Dermis microvascular lymphatic vessel endothelial cell (primary cell): ENCODE data around the gene CPSF4L. TPM values are rescaled to one million over a fixed set of nuclear protein-coding genes. Genes with fewer than 3 reads are reported as not detected.

Experiments used
- DNase-seq, 2 donors: peaks; one replicate each; pipeline versions ENCODE4 v3.0.0 to v3.0.0-alpha.2; 2010; ENCODE audit warnings: low read depth in 2 of 2
- total RNA-seq: library from RNA; depleted of rRNA; stranded (reverse); fragments of >200 nt; gene quantifications from 2 replicates; pipeline ENCODE4 v1.2.1, GENCODE V29; 2014

The CPSF4L gene
- total RNA-seq, 1 donor from 2014 or later: not detected

DNA sequence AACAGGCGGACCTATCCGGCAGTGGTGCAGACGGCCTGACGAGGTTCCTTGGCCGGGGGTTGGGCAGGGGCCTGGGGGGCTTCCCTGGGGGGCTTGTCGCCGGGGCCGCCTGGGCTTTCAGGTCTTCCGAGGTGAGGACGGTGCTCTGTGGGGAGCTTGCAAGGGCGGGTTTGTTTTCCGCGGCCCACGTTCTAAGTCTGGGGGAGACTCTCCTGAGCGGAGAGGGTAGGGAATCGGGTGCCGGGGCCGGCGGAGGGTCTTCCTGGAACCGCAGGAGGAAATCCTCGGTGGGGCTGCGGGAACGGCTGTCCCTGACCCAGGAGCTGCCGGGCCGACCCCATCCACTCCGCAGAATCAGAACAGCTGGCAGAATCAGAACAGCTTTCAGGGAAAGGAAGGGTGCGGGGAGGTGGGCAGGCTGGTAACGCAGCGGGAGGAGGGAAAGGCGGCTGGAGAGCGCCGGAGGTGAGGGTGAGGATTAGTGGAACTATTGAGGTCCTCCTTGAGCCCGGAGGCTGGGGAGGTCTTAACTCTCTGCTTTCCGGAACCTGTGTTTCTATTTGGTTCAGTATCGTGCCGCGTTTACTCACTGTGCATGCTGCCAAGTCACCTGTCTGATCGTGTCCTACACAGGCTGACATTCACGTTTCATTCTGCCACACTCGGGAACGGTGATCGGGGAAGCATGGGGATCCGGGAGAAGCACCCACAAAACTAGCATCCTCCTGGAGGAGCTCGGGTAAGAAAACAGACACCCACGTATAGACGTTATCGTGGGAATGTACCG, 28.9 kb downstream of the CPSF4L start:
- DNase-seq: peak in 1 of 2 donors; percentile 45

DNA sequence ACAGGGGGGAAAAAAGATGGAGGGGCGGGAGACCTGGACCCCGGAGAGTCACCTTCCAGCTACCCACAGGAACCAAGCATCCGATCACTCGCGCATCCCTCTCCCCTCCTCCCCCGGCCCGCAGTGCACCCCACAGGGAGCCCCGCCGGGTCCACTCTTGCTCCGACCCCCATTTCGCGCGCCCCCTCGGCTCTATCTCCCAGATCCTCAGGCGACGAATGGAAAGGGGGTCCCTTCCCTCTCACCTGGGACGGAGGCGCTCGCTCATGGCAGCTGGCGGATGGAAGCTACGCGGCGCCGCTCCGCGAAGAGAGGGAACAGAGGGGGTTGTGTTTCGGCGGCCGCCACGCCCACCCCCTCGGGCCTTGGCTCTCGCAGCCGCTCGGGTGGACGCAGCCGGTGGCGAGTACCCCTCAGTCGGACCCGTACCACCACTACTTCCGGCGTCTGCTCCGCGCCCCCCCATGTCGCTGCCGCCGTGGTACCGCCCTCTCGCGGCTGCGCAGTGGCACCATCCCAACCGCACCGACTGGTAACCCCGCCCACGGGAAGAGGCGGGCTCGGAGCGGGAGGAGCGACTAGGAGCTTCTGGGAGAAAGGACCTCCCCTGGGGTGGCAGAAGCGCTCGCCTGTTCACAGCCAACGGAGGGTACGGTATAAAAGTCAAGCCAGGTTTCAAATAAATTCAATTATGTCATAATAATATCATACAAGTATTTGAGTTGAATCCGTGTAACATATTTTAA, 29.7 kb downstream of the CPSF4L start:
- DNase-seq: peak; percentile 83 to 95

DNA sequence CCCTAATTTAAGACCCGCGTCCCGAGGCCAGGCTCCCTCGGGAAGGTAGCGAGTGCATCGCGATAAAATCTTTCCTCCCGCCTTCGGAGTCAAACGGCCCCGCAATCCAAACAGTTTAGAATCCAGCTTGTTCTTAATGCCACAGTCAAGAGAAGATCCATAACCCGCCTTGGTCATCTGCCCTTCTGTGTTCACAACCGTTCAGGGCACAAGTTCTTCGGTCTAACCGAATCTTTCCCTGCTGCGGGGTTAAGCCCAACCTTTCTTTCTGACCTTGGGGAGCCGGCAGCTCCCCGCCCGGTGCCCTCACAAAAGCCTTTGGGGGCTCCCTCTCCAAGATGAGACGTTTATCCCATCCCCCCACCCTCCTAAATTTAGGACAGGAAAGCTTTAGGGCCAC, 30.3 kb downstream of the CPSF4L start:
- DNase-seq: peak in 1 of 2 donors; percentile 12

DNA sequence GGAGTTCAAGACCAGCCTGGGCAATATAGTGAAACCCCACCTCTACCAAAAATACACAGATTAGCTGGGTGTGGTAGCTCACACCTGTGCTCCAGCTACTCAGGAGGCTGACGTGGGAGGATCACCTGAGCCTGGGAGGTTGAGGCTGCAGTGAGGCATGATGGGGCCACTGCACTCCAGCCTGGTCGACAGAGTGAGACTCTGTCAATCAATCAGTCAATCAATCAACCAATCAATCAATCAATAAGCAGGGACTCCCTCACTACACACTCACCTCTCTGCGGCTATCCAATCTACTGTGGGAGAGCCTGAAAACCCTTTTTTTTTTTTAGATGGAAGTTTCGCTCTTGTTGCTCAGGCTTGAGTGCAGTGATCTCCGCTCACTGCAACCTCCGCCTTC, 31.6 kb downstream of the CPSF4L start:
- DNase-seq: no peak

DNA sequence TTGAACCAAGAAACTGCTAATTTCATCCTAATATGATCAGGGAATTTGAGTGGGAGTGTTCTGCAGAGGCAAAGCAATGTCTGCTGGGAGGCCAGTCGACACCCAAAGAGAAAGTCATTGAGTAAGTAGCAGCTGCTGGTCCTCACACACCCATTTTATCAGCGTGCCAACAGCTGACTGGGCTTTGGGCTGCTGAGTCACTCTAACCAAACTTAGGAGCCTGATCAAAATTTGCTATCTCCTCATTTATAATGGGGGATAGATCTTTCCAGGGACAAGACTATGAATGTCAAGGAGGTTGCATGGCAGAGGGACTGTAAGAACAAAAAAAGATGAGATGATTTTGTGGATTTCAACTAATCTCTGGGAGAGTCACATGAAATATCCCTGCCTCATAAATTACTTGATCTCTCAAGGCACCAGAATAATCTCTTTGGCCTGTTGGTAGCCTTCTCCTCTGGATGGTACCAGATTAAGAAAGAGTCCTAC, 32.9 kb downstream of the CPSF4L start:
- peak; percentile 30 to 63 for DNase-seq

DNA sequence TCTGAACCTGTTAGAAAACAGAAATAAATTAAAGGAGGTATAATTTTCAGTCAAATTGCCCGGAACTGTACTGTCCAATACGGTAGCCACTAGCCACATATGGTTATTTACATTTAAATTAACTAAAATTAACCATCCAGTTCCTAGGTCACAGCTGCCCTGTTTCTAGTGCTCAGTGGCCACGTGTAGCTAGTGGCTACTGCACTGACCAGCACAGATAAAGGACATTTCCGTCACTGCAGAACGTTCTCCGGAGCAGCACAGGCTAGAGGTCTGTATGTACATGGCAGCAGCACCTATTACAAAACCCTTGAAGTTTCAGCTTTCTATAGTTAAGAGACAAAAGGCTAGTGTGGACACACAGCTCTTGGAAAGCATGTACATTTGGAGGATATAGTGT, 33.7 kb downstream of the CPSF4L start:
- DNase-seq: no peak

DNA sequence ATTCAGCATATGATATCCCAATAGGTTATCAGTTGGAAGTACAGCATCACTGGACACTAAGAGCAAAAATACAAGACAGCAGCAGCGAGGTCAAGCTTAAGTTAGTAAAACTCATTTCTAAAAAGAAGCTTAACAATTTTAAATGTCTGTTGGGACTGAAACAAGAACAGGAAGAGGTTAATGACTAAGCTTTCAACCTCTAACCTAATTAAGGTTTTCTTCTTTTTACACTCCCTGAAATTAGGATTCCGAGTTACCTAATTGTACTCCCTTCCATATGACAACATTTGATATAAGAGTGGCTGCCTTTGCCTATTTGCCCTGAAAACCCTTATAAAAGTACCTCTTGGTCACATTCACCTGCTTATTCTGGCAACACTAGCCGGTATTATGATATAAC, 34.3 kb downstream of the CPSF4L start:
- no peak for DNase-seq

DNA sequence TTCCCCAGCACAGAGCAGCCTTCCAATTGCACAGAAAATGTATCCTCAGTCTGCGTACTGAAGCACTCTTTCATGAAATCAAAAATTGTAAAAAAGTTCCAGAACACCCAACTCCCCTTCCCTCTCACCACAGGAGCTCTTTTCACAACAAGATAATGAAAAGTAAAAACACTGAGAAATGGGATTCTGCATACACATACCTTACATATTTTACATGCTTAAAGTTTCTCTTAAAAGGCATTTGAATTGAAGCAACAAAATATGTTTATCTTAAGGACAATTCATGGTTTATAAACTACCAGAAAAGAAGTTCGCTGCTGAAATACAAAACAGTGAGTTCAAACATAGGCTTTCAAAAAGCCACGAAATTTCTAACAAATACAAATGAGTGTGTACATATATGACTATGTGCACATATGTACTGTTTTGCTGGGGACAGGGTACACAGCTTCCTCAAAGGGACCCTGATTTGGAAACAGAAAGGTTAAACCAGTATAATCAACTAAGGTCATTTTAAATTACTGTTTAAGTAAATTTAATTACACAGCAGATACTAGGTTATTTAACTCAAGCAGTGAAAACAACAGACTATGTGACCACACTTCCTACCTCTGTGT, 35.0 kb downstream of the CPSF4L start:
- no peak for DNase-seq

DNA sequence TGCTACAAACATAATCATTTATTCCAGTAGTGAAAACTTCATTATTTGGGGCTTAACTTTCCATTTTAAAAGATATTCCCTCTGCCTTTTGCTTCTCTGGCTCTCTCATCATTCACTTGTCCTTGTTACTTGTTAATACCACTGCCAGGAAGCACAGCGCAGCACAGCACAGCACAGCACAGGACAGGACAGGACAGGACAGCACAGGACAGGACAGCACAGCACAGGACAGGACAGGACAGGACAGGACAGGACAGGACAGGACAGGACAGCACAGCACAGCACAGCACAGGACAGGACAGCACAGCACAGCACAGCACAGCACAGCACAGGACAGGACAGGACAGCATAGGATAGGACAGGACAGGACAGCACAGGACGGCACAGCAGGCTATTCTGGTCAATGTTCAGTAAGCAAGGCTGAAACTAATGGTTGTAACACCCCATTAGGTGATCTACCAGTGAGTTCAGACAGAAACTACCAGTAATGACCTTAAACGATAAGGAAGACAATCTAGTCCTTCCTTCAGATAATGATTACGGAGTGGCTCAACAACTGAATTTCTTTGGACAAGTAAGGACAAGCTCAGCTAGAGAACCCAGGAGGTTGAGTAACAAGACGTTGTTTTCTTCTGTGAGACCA, 36.9 kb downstream of the CPSF4L start:
- DNase-seq: no peak

DNA sequence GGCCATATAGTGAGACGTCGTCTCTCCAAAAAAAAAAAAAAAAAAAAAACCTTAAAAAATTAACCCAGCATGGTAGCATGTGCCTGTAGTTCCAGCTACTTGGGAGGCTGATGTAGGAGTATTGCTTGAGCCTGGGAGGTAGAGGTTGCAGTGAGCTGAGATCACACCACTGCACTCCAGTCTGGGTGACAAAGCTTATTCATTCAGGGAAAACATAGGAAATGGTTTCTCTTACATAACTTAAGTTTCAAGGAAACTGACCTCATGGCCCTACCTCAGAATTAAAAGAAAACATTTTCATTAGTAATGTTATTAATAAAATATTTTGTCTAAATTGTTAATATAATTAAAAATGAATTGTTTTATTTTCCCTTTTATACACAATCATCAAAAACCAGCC, 37.4 kb downstream of the CPSF4L start:
- peak in 1 of 2 donors; percentile 17 for DNase-seq

DNA sequence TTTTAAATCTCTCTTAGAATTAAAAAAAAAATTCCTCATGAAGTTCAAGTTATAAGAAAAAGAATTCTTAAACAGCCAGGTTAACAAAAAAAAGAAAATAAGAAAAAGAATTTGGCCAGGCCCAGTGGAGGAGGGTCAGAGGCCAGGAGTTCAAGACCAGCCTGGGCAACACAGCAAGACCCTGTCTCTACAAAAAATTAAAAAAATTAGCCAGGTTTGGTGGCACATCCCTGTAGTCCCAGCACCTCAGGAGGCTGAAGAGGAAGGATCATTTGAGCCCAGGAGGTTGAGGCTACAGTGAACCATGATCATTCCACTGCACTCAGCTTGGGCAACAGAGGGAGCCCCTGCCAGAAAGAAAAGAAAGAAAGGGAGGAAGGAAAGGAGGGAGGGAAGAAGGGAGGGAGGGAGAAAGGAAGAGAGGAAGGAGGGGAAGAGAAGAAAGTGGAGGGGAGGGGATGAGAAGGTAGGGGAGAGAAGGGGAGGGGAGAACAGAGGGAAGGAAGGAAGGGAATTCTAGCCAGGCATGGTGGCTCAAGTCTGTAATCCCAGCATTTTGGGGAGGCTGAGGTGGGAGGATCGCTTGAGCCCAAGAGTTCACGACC, 38.0 kb downstream of the CPSF4L start:
- no peak for DNase-seq

DNA sequence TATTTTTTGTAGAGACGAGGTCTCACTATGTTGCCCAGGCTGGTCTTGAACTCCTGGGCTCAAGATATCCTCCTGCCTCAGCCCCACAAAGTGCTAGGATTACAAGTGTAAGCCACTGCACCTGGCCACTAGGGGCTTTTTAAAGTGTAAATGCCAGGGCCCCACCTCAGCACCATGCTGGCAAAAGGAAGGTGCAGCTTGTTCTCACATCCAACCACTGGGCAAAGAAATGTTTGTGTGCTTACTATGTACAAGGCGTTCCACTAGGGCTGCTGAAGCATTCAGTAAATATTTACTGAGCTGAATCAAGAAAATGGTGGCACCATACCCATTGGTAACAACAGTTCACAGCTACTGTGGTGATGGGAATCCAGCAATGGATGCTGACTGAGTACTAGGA, 46.2 kb downstream of the CPSF4L start:
- no peak for DNase-seq

DNA sequence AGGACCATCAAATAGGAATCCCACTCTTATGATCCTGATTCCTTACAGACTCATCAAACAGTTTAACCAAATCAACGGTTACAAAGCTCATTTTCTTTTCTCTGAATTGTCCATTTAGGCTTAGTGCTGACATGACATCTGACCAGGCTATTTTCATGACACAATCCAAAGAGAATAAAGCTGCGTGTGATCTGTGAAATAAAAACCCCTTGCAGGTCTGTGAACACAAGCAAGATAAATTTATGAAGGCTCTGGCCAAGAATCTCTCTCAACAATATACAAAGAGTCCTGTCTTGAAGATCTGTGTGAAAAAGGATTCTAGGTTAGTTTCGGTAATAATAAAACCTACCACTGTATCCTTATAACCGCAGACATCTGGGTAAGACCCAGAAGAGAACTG, 46.8 kb downstream of the CPSF4L start:
- no peak for DNase-seq

DNA sequence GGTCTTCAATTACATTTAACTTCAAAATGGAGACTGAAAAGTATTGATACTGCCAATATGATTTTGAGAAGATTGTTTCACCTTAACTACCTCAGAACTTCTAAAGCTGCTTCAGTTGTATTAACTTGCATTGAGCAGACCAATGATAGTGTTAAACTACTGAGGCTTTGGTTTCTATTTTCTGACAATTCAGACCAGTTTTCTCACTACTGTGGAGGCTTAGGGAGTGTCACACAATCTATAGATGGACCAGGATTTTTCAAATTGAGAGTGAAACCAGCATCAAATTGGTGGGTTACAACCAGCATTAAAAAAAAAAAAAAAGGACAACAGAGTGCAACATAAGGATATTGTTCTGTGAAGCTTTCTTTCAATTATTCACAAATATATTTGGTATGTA, 47.7 kb downstream of the CPSF4L start:
- DNase-seq: no peak

DNA sequence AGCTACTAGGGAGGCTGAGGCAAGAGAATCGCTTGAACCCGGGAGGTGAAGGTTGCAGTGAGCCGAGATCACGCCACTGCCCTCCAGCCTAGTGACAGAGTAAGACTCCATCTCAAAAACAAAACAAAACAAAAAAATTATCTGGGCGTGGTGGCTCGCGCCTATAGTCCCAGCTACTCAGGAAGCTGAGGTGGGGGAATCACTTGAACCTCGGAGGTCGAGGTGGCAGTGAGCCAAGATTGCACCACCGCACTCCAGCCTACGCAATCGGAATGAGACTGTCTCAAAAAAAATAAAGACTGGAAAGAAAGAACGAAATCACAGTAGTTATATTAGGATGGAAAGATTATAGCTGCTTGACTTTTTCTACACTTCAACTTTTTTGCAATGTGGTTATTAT, 49.9 kb downstream of the CPSF4L start:
- peak in 1 of 2 donors; percentile 36 for DNase-seq

DNA sequence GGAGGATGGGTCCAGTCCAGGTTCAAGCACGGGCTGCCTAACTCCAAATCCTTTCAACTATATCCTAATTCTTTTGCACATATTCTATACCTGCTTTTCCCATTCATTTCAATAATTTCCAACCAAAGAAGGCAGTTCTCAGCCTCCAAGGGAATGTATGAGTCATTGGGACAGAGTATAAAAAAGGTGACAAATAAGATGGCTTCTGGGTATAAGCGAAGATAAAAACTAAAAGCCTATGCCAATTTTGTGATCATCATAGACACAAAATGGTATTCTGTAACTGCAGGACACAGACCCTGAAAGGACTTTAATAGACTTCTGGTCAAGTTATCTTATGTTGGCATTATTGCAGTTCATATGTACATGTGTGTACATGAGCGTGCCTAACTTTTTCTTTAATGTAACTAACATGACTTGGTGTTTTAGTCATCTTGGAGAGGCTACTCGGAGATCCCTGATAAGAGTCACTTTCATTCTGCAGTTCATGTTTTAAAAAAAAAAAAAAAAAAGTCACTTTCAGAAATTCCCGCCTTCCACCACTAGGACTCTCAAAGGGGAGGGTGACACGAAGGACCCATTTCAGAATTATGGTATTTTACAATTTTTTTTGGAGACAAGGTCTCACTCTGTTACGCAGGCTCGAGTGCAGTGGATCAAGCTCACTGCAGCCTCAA, 51.5 kb downstream of the CPSF4L start:
- DNase-seq: peak in 1 of 2 donors; percentile 9

DNA sequence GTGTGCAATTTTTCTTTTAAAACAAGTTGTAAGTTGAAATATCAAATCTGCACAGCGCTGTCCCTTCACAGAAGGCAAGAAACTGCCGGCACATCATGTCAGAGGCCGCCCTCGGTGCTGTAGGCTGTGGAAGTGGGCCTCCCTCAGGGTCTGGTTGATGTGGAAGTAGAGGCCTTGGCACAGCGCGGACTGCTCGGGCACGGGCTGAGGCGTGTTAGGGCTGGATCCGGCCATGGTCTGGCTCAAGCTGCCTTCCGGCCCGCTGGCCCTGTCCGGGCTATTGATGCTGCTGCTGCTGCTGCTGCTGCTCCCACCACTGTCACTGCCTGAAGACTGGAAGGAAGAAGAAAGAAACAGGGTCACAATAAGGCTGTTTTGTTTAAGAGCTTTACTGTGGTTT, 52.2 kb downstream of the CPSF4L start:
- DNase-seq: no peak

DNA sequence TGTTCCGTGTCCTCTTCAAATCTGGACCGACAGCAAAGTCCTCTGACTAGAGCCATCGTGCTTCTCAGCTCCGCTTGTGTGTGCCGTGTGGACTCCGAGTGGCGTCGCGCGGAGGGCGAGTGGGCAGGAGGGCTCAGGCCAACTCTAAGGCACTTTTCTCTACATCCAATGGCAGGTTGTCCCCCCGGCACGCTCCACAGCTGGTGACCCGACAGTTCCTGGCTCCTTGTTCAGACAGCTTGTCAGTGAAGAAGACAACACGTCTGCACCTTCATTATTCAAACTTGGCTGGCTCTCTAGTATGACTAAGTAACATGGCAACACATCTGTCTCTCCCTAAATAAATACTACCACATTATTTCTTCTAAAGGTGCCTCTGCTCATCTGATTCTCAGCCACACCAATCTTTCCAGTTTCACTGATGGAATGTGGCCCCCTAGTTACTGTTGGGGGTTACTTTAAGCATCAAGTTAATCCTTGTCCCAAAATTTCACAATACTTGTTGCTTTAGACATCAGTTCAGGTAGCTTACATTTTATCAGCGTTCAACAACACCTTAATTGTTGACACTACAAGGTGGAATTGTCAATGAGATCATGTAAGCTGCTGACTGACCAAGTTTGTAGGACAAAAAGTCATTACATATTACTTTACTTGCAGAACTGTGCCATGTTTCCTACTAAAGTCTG, 53.4 kb downstream of the CPSF4L start:
- DNase-seq: no peak

DNA sequence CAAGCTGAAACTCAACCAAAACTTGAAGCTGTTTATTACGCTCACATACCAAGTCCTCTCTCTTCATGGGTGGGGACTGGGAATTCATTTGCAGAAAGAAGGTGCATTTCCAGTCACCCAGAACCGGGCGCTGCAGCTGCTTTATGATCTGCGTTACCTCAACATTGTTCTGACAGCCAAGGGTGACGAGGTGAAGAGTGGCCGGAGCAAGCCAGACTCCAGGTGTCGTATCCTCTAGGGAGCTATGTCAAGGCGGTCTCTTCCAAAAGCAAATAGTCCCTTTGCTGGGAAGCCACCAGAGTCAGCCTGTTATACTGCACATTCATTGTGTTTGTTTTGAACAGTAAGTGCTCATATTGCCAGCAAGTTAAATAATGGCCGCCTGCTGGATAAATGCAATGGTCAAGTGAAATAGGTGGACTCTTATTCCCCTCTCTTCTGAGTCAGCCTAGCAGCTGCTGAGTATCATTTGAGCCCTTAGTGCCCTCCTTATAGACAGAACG, 56.2 kb downstream of the CPSF4L start:
- DNase-seq: no peak
